Body of pancreas (tissue), 4 donors: Measurements from ENCODE around the gene SMARCA2.

Experiments used
- POLR2A ChIP-seq, 3 donors: fragments of 450-650 bp; IDR thresholded peaks; one replicate each; pipeline ENCODE4 v1.6.1; 2016; ENCODE audit warnings: antibody characterized with exemption in 3 of 3, mild to moderate bottlenecking in 2 of 3
- TF ChIP-seq, protein P1 (sequence below), 7 experiments: fragments of 450-650 bp in 4 of 7; fragments of 200-600 bp in 3 of 7; sonication (generic) in 3 of 7; IDR thresholded peaks; one replicate each; pipeline ENCODE4 v1.5.1; 2016 to 2019; ENCODE audit warnings: antibody characterized with exemption in 7 of 7

DNA sequence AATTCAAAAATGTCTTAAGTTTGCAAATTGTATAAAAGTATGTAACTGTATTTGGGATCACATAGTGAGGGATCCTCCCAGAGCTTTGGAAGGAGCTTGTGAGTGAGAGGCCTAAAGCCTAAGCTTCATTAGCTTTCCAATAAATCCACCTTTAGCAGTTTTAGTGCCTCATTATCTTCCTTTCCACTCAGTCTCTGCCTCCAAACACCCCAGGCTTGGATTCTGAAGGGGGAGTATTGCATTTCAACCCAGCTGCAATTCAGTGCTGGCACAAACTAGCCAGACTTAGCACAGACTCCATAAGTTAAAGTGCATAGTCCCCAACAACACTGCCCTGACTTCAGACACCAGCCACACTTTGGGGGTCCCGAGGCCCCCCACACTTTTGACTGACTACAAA is 113.5 kb downstream of the SMARCA2 start:
- TF ChIP-seq, protein P1, sequence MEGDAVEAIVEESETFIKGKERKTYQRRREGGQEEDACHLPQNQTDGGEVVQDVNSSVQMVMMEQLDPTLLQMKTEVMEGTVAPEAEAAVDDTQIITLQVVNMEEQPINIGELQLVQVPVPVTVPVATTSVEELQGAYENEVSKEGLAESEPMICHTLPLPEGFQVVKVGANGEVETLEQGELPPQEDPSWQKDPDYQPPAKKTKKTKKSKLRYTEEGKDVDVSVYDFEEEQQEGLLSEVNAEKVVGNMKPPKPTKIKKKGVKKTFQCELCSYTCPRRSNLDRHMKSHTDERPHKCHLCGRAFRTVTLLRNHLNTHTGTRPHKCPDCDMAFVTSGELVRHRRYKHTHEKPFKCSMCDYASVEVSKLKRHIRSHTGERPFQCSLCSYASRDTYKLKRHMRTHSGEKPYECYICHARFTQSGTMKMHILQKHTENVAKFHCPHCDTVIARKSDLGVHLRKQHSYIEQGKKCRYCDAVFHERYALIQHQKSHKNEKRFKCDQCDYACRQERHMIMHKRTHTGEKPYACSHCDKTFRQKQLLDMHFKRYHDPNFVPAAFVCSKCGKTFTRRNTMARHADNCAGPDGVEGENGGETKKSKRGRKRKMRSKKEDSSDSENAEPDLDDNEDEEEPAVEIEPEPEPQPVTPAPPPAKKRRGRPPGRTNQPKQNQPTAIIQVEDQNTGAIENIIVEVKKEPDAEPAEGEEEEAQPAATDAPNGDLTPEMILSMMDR (IDR thresholded peaks at IDR 0.05), result no peak
- no peak for TF ChIP-seq POLR2A (IDR thresholded peaks at IDR 0.05)
